IMR-90 (cell line): ENCODE results near the gene NT5DC1. TPM values are rescaled to one million over a fixed set of nuclear protein-coding genes. Genes with fewer than 3 reads are reported as not detected.
A peak's percentile ranks its signal among the peaks of the same experiment; 100 is the strongest.

Experiments used
- ATAC-seq: fragments of 200-7000 bp; cut with Tn5 transposase; 2 replicates; pipeline ENCODE4 v1.9.1; 2020; ENCODE audit warnings: low read depth, mild to moderate bottlenecking, moderate library complexity
- BruUV-seq: library from RNA; stranded (reverse); fragments of 400-500 nt; replicated peaks from 2 replicates; lab custom pipeline; 2021; lab: Mats Ljungman, UMichigan
- CTCF ChIA-PET: fragments of 300-600 bp; formaldehyde crosslinking; extraction: SDS; loops from one replicate; lab custom pipeline; 2021; ENCODE audit warnings: antibody characterized with exemption; lab: Yijun Ruan, JAX
- POLR2A ChIA-PET: fragments of 300-600 bp; sonication (Branson Sonifier 250); formaldehyde crosslinking; loops from one replicate; lab custom pipeline; 2022; ENCODE audit warnings: antibody characterized with exemption; ENCODE audit not compliant: unreplicated experiment; lab: Charles Lee
- DNase-seq: peaks from one replicate; pipeline ENCODE4 v3.0.0; 2013
- H2AFZ ChIP-seq: replicated peaks from 2 replicates; pipeline ENCODE3; 2013; ENCODE audit warnings: low read length, mild to moderate bottlenecking; ENCODE audit not compliant: poor library complexity
- H2AK5ac ChIP-seq: 2 replicates; pipeline ENCODE4 v1.6.1; 2013; ENCODE audit warnings: low read depth, low read length, inconsistent platforms
- H2AK9ac ChIP-seq: replicated peaks from 2 replicates; pipeline ENCODE3; 2013; ENCODE audit warnings: mild to moderate bottlenecking, low read depth, low read length, moderate library complexity; ENCODE audit not compliant: poor library complexity
- H2BK120ac ChIP-seq: 2 replicates; pipeline ENCODE4 v1.6.1; 2013; ENCODE audit warnings: low read depth, low read length, inconsistent platforms
- H2BK15ac ChIP-seq: 3 replicates; pipeline ENCODE4 v1.6.1; 2013; ENCODE audit warnings: low read depth, low read length, inconsistent platforms
- H2BK20ac ChIP-seq: 2 replicates; pipeline ENCODE4 v1.6.1; 2013; ENCODE audit warnings: low read depth, mild to moderate bottlenecking, inconsistent platforms, low read length, moderate library complexity
- H2BK5ac ChIP-seq: 2 replicates; pipeline ENCODE4 v1.6.1; 2013; ENCODE audit warnings: mild to moderate bottlenecking, low read depth, low read length, inconsistent platforms; ENCODE audit not compliant: poor library complexity, severe bottlenecking
- H3K14ac ChIP-seq: replicated peaks from 2 replicates; pipeline ENCODE4 v1.6.1; 2013; ENCODE audit warnings: low read depth, low read length, inconsistent platforms
- H3K18ac ChIP-seq: 2 replicates; pipeline ENCODE4 v1.6.1; 2013; ENCODE audit warnings: low read depth, low read length, control low read depth
- H3K23ac ChIP-seq: 2 replicates; pipeline ENCODE4 v1.6.1; 2013; ENCODE audit warnings: low read depth, low read length, inconsistent platforms
- H3K27ac ChIP-seq: 2 replicates; pipeline ENCODE4 v1.5.1; 2013; ENCODE audit warnings: mild to moderate bottlenecking, control low read depth, low read length; ENCODE audit not compliant: insufficient read depth
- H3K27me3 ChIP-seq: 2 replicates; pipeline ENCODE4 v1.6.1; 2013; ENCODE audit warnings: low read length; ENCODE audit not compliant: control insufficient read depth, insufficient read depth
- H3K36me3 ChIP-seq: 2 replicates; pipeline ENCODE4 v1.6.1; 2013; ENCODE audit warnings: low read length, mixed read lengths; ENCODE audit not compliant: control insufficient read depth, insufficient read depth
- H3K4ac ChIP-seq: 2 replicates; pipeline ENCODE4 v1.6.1; 2013; ENCODE audit warnings: low read depth, low read length, inconsistent platforms
- H3K4me1 ChIP-seq: 2 replicates; pipeline ENCODE4 v1.6.1; 2013; ENCODE audit warnings: low read length, mixed read lengths; ENCODE audit not compliant: control insufficient read depth, insufficient read depth
- H3K4me2 ChIP-seq: 2 replicates; pipeline ENCODE4 v1.6.1; 2013; ENCODE audit warnings: low read depth, mild to moderate bottlenecking, control low read depth, low read length, moderate library complexity
- H3K4me3 ChIP-seq: 2 replicates; pipeline ENCODE4 v1.5.1; 2013; ENCODE audit warnings: low read depth, mild to moderate bottlenecking, control low read depth, low read length, moderate library complexity; ENCODE audit not compliant: insufficient read depth
- H3K56ac ChIP-seq: 2 replicates; pipeline ENCODE4 v1.6.1; 2013; ENCODE audit warnings: low read length, inconsistent platforms; ENCODE audit not compliant: insufficient read depth; ENCODE audit errors: extremely low read depth
- H3K79me1 ChIP-seq, 2 experiments: 2 replicates each; pipeline ENCODE4 v1.6.1; 2013; ENCODE audit warnings: low read length in 2 of 2, inconsistent platforms in 1 of 2, low read depth in 1 of 2
- H3K9ac ChIP-seq: 2 replicates; pipeline ENCODE4 v1.6.1; 2013; ENCODE audit warnings: low read depth, low read length, control low read depth
- H3K9me1 ChIP-seq: 2 replicates; pipeline ENCODE4 v1.6.1; 2013; ENCODE audit warnings: low read length, inconsistent platforms; ENCODE audit not compliant: insufficient read depth
- H3K9me3 ChIP-seq: 2 replicates; pipeline ENCODE4 v1.6.1; 2013; ENCODE audit warnings: low read length; ENCODE audit not compliant: control insufficient read depth, insufficient read depth
- H4K20me1 ChIP-seq: 2 replicates; pipeline ENCODE4 v1.6.1; 2013; ENCODE audit warnings: low read length, inconsistent platforms; ENCODE audit not compliant: insufficient read depth
- H4K5ac ChIP-seq: 2 replicates; pipeline ENCODE4 v1.6.1; 2013; ENCODE audit warnings: mild to moderate bottlenecking, low read depth, low read length, control low read depth
- H4K8ac ChIP-seq, 2 experiments: 2 replicates each; pipeline ENCODE4 v1.6.1; 2013; ENCODE audit warnings: low read depth in 2 of 2, low read length in 2 of 2, control low read depth in 1 of 2, inconsistent platforms in 1 of 2
- H4K91ac ChIP-seq: 2 replicates; pipeline ENCODE4 v1.6.1; 2013; ENCODE audit warnings: low read depth, low read length, inconsistent platforms; ENCODE audit not compliant: insufficient read depth
- BHLHE40 ChIP-seq: fragments of 150-350 bp; IDR thresholded peaks from 2 replicates; pipeline ENCODE4 v1.6.1; 2016; ENCODE audit warnings: mild to moderate bottlenecking, low read depth, low read length
- CEBPB ChIP-seq: IDR thresholded peaks from 2 replicates; pipeline ENCODE4 v1.6.1; 2012; ENCODE audit warnings: low read depth, low read length, improper control_type of control experiment
- CHD1 ChIP-seq: IDR thresholded peaks from 2 replicates; pipeline ENCODE4 v1.6.1; 2012; ENCODE audit warnings: low read depth, low read length, improper control_type of control experiment
- FOS ChIP-seq: fragments of 150-350 bp; IDR thresholded peaks from 2 replicates; pipeline ENCODE4 v1.6.1; 2016; ENCODE audit warnings: low read depth, low read length
- MAFK ChIP-seq: IDR thresholded peaks from 2 replicates; pipeline ENCODE4 v1.6.1; 2012; ENCODE audit warnings: low read depth, low read length, improper control_type of control experiment
- MAZ ChIP-seq: IDR thresholded peaks from 2 replicates; pipeline ENCODE4 v1.6.1; 2012; ENCODE audit warnings: low read depth, mild to moderate bottlenecking, low read length, improper control_type of control experiment, moderate library complexity, borderline replicate concordance
- MXI1 ChIP-seq: IDR thresholded peaks from 2 replicates; pipeline ENCODE4 v1.6.1; 2012; ENCODE audit warnings: low read depth, mild to moderate bottlenecking, low read length, moderate library complexity, borderline replicate concordance
- NFE2L2 ChIP-seq: fragments of 150-350 bp; IDR thresholded peaks from 2 replicates; pipeline ENCODE4 v1.6.1; 2016; ENCODE audit warnings: low read depth, mild to moderate bottlenecking, low read length
- POLR2A ChIP-seq: IDR thresholded peaks from 2 replicates; pipeline ENCODE4 v1.6.1; 2012; ENCODE audit warnings: mild to moderate bottlenecking, low read depth, low read length
- RAD21 ChIP-seq: IDR thresholded peaks from 2 replicates; pipeline ENCODE4 v1.6.1; 2012; ENCODE audit warnings: low read length, improper control_type of control experiment
- RCOR1 ChIP-seq: IDR thresholded peaks from 2 replicates; pipeline ENCODE4 v1.6.1; 2012; ENCODE audit warnings: mild to moderate bottlenecking, low read length, improper control_type of control experiment; ENCODE audit not compliant: insufficient replicate concordance
- RFX5 ChIP-seq: IDR thresholded peaks from 2 replicates; pipeline ENCODE4 v1.8.0; 2012; ENCODE audit warnings: low read depth, mild to moderate bottlenecking, low read length, moderate library complexity
- SMC3 ChIP-seq: fragments of 150-350 bp; IDR thresholded peaks from 2 replicates; pipeline ENCODE4 v1.6.1; 2016; ENCODE audit warnings: low read depth, mild to moderate bottlenecking, antibody characterized with exemption, low read length, moderate library complexity
- USF2 ChIP-seq: fragments of 150-350 bp; IDR thresholded peaks from 2 replicates; pipeline ENCODE4 v1.6.1; 2017; ENCODE audit warnings: mild to moderate bottlenecking, antibody characterized with exemption, low read length, low read depth
- WGBS, 2 experiments: methylation state at CpG; one replicate each; pipeline versions ENCODE4 v1.1.5 to v1.1.7; 2013; ENCODE audit warnings: missing lambda C conversion rate in 2 of 2; ENCODE audit not compliant: insufficient read length in 1 of 2; ENCODE audit errors: extremely low coverage in 2 of 2; 5-methylcytosine and 5-hydroxymethylcytosine counted together
- dilution Hi-C: fragments of 300-500 bp; cut with HindIII; formaldehyde crosslinking; loops from one replicate; pipeline ENCODE4 v1.14.3; 2018; ENCODE audit warnings: low sequenced_read_pairs; ENCODE audit not compliant: unreplicated experiment
- in situ Hi-C: fragments of 300-500 bp; cut with MboI; formaldehyde crosslinking; loops from 3 replicates; pipeline ENCODE4 v1.14.3; 2019; ENCODE audit warnings: low sequenced_read_pairs, inconsistent platforms, mixed read lengths
- intact Hi-C: fragments of 100-400 bp; cut with micrococcal nuclease; formaldehyde crosslinking; loops from 2 replicates; pipeline ENCODE4 v1.10.0; 2022
- polyA plus RNA-seq, 3 experiments: library from polyadenylated mRNA; depleted of rRNA; stranded (reverse); fragments of >200 nt; gene quantifications; 2 replicates each; pipeline ENCODE4 v1.2.3, GENCODE V29; 2012; ENCODE audit warnings: low replicate concordance in 1 of 3
- total RNA-seq: library from RNA; depleted of rRNA; stranded (reverse); fragments of >200 nt; gene quantifications from 2 replicates; pipeline ENCODE4 v1.2.3, GENCODE V29; 2012
- TF ChIP-seq, protein P1 (sequence below): conservative IDR thresholded peaks from 2 replicates; pipeline ENCODE4 v1.5.1; 2012; ENCODE audit warnings: mild to moderate bottlenecking, low read depth, low read length, improper control_type of control experiment
- TF ChIP-seq, protein P2 (sequence below): fragments of 150-350 bp; IDR thresholded peaks from 2 replicates; pipeline ENCODE4 v1.6.1; 2016; ENCODE audit warnings: low read depth, mild to moderate bottlenecking, low read length, moderate library complexity, borderline replicate concordance

The NT5DC1 gene
- total and polyA plus RNA-seq, 2 of the 4 experiments (the other 2 are of a cell fraction): 11.7 to 16.8 TPM

GRCh38 chr6:116159782-116160524 lies 59.3 kb downstream of the NT5DC1 start:
- peak; percentile 38 for DNase-seq
- no TSS peak for BruUV-seq
- no peak overlapping the region for H3K18ac ChIP-seq

More at GRCh38 chr6:116159782-116160524, 59.3 kb downstream of the NT5DC1 start:
- TF ChIP-seq BHLHE40 (no peak), RFX5 (no peak), CEBPB (no peak), FOS (no peak), MAFK (no peak), CHD1 (no peak), NFE2L2 (no peak), MXI1 (no peak), RCOR1 (no peak), SMC3 (no peak), USF2 (no peak), RAD21 (no peak), MAZ (no peak), POLR2A (no peak)
- TF ChIP-seq, protein P1, sequence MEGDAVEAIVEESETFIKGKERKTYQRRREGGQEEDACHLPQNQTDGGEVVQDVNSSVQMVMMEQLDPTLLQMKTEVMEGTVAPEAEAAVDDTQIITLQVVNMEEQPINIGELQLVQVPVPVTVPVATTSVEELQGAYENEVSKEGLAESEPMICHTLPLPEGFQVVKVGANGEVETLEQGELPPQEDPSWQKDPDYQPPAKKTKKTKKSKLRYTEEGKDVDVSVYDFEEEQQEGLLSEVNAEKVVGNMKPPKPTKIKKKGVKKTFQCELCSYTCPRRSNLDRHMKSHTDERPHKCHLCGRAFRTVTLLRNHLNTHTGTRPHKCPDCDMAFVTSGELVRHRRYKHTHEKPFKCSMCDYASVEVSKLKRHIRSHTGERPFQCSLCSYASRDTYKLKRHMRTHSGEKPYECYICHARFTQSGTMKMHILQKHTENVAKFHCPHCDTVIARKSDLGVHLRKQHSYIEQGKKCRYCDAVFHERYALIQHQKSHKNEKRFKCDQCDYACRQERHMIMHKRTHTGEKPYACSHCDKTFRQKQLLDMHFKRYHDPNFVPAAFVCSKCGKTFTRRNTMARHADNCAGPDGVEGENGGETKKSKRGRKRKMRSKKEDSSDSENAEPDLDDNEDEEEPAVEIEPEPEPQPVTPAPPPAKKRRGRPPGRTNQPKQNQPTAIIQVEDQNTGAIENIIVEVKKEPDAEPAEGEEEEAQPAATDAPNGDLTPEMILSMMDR: no peak
- TF ChIP-seq, protein P2, sequence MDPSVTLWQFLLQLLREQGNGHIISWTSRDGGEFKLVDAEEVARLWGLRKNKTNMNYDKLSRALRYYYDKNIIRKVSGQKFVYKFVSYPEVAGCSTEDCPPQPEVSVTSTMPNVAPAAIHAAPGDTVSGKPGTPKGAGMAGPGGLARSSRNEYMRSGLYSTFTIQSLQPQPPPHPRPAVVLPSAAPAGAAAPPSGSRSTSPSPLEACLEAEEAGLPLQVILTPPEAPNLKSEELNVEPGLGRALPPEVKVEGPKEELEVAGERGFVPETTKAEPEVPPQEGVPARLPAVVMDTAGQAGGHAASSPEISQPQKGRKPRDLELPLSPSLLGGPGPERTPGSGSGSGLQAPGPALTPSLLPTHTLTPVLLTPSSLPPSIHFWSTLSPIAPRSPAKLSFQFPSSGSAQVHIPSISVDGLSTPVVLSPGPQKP: no peak
- Histone ChIP-seq H3K9ac (no peak overlapping the region), H3K4ac (no peak overlapping the region), H4K20me1 (no peaks in the 10 kb centered on the region), H3K27me3 (no peaks in the 10 kb centered on the region), H2BK20ac (no peak overlapping the region), H2AFZ (no peak overlapping the region), H4K5ac (no peak overlapping the region), H3K4me2 (no peak overlapping the region), H2BK120ac (no peak overlapping the region), H3K79me1 (no peaks in the 10 kb centered on the region), H4K8ac (no peak overlapping the region), H2AK9ac (no peak overlapping the region), H3K14ac (no peak overlapping the region), H2AK5ac (no peak overlapping the region), H3K27ac (no peak overlapping the region), H3K4me3 (no peak overlapping the region), H2BK15ac (no peak overlapping the region), H3K23ac (no peak overlapping the region), H4K91ac (no peak overlapping the region), H3K9me3 (no peaks in the 10 kb centered on the region), H3K56ac (no peak overlapping the region), H2BK5ac (no peak overlapping the region), H3K4me1 (no peaks in the 10 kb centered on the region), H3K36me3 (no peaks in the 10 kb centered on the region), H3K9me1 (no peaks in the 10 kb centered on the region)
- no CpG with 5 or more reads among the region's 3 CpGs for WGBS, 2 experiments
- in situ Hi-C loops: no loop called here
- ATAC-seq: peak; percentile 63
- intact Hi-C loops: no loop called here
- CTCF ChIA-PET: no interaction called here
- dilution Hi-C loops: no loop called here
- POLR2A ChIA-PET: no interaction called here
